T-helper 1 cell treated with Interleukin-12 subunit alpha and Interleukin-12 subunit beta and Interleukin-4 antibody, amounts not matched to agents 30 ng/mL and 1 ng/mL, for 36 hours (primary cell): ENCODE results near the gene CDH26. TPM values are rescaled to one million over a fixed set of nuclear protein-coding genes. Genes with fewer than 3 reads are reported as not detected.
"Not testable (repeated sequence)": the region's sequence is repeated elsewhere in the genome, so short reads cannot be mapped to it uniquely, and the experiment has no call there.

Experiments
- intact Hi-C: fragments of 100-400 bp; cut with micrococcal nuclease; formaldehyde crosslinking; loops from one replicate; pipeline ENCODE4 v1.15.1; 2024
- total RNA-seq: library from RNA; stranded (reverse); gene quantifications from 2 replicates; pipeline ENCODE4 v1.2.3, GENCODE V29; 2022

Gene CDH26
- total RNA-seq, 1 donor from 2014 or later = 0.59 TPM

GRCh38 chr20:60040471-60041162 is 82.4 kb downstream of the CDH26 start:
- intact Hi-C loops = no loop called here

- intact Hi-C loops = not testable (repeated sequence)
Measured at GRCh38 chr20:60041436-60042165, 83.4 kb downstream of the CDH26 start.

DNA sequence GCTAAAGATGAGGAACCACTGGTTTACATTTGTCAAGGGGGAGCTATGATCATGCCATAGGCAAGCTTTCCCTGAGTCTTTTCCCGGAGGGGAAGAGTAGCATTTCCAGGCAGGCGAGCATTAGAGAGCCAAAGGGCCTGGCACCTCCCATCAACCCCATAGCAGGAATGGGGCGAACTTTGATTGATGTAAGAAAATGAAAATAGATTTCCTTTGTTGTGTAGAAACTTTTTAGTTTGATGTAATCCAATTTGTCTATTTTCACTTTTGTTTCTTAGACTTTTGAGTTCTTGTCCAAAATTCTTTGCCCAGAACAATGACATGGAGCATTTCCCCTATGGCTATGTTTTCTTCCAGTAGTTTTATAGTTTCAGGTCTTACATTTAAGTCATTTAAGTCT is 85.2 kb downstream of the CDH26 start:
- intact Hi-C loops = no loop called here

- intact Hi-C loops = no loop called here
Measured at GRCh38 chr20:60046011-60046413, 87.8 kb downstream of the CDH26 start.

- intact Hi-C loops = no loop called here
Measured at GRCh38 chr20:60046436-60046835, 88.2 kb downstream of the CDH26 start.

DNA sequence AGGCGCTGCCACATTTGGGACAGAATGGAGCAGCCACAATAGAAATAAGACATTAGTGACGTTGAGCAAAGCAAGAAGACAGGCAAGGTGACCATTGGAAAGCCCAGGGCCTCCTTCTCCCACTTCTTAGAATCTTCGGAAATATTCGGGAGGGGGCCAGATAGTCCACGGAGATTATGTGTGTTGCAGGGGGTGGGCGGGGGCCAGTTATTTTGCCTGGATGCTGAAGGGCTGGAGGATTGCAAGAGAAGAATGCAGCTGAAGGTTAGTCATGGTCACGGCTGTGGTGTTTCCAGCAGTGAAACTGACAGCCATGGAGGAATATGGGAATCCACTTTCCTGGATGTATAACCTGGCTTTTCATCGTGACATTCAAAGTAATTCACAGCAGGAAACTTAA is 88.6 kb downstream of the CDH26 start:
- intact Hi-C loops = no loop called here

GRCh38 chr20:60048634-60049521 is 90.7 kb downstream of the CDH26 start:
- intact Hi-C loops = no loop called here

GRCh38 chr20:60049601-60050000 is 91.4 kb downstream of the CDH26 start:
- intact Hi-C loops = no loop called here

- intact Hi-C loops = loop anchor here (1.0 to 2.0 kb wide), 2 partner anchors 64 to 101 kb away; no protein-coding TSS in a partner anchor
Measured at GRCh38 chr20:60050193-60050947, 92.1 kb downstream of the CDH26 start.

DNA sequence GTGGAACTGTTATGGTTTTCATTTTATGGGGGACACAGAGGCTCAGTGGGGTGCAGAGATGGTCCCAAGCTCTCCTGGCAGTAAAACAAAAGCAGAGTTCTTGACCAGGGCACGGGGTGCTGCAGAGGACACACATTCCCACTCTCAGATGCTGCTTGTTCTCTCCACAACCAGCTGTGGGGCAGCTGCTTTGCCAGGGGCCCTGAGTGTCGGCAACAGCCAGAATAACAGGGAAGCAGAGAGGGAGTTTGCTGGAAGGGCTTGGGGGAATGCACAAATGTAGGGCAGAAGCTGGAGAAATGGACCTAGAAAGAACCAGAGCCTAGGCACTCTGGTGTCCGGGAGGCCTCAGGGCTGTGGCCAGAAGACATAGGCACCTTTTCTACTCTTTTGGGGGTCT is 93.7 kb downstream of the CDH26 start:
- intact Hi-C loops = loop anchor here (2.0 kb wide), 1 partner anchor 65 kb away; no protein-coding TSS in a partner anchor

GRCh38 chr20:60052322-60052721 is 94.1 kb downstream of the CDH26 start:
- intact Hi-C loops = no loop called here

- intact Hi-C loops = no loop called here
Measured at GRCh38 chr20:60053125-60053817, 95.0 kb downstream of the CDH26 start.

- intact Hi-C loops = no loop called here
Measured at GRCh38 chr20:60053818-60054190, 95.6 kb downstream of the CDH26 start.

GRCh38 chr20:60054716-60055634 is 96.8 kb downstream of the CDH26 start:
- intact Hi-C loops = no loop called here

GRCh38 chr20:60055740-60056139 is 97.5 kb downstream of the CDH26 start:
- intact Hi-C loops = loop anchor here (2.0 kb wide), 3 partner anchors 115 to 1065 kb away; partner anchors contain the start of genes FAM217B and PPP1R3D

DNA sequence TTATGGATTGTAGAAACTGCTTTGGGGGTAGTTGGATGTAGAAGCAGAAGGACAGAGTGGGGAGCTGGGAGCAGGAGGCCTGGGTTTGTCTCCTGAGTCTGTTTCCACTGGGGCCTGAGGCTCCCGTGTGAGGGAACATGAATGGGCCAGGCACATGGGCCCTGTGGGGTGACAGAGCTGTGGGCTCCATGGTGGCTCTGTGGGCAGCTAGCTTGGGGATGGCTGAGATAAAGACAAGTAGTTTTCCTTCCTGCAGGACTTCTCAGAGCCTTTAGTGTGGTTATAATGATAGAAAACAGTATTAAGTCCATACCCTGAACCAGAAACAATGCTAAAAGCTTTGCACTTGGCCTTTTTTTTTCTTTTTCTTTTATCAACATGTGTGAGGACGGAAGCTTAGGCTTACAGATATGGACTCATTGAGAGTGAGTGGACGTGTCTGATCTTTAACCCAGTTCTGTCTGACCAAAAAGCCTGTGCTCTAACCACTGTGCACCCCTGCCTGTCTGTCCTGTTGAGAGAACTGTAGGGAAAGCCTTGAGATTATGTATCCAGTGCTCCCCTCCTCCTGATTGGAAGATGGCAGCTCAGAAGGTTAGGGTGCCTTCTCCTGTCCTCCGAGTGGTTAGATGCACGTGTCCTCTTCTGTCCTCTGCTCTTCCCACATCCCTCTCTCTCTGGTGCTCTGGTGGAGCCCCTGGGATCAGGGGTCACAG is 98.3 kb downstream of the CDH26 start:
- intact Hi-C loops = loop anchor here (1.0 to 2.0 kb wide), 8 partner anchors 107 to 1207 kb away; partner anchors contain the start of genes FAM217B and PPP1R3D

- intact Hi-C loops = loop anchor here (1.0 to 2.0 kb wide), 8 partner anchors 108 to 1206 kb away; partner anchors contain the start of genes FAM217B and PPP1R3D
Measured at GRCh38 chr20:60057123-60057865, 99.1 kb downstream of the CDH26 start.
